AG10803 (cell line): ENCODE results near the gene MEMO1.
A peak's percentile ranks its signal among the peaks of the same experiment; 100 is the strongest.
"Not testable (repeated sequence)": the region's sequence is repeated elsewhere in the genome, so short reads cannot be mapped to it uniquely, and the experiment has no call there.

Source experiments
- DNase-seq: peaks from one replicate; pipeline ENCODE4 v3.0.0; 2010; ENCODE audit warnings: low read depth
- H3K4me3 ChIP-seq: 2 replicates; pipeline ENCODE4 v1.5.1; 2011; ENCODE audit warnings: mild to moderate bottlenecking, low read length, control low read depth
- CTCF ChIP-seq: conservative IDR thresholded peaks from 2 replicates; pipeline ENCODE4 v1.5.1; 2011; ENCODE audit warnings: mild to moderate bottlenecking, low read length, control low read depth, inconsistent platforms

MEMO1 gene

DNA sequence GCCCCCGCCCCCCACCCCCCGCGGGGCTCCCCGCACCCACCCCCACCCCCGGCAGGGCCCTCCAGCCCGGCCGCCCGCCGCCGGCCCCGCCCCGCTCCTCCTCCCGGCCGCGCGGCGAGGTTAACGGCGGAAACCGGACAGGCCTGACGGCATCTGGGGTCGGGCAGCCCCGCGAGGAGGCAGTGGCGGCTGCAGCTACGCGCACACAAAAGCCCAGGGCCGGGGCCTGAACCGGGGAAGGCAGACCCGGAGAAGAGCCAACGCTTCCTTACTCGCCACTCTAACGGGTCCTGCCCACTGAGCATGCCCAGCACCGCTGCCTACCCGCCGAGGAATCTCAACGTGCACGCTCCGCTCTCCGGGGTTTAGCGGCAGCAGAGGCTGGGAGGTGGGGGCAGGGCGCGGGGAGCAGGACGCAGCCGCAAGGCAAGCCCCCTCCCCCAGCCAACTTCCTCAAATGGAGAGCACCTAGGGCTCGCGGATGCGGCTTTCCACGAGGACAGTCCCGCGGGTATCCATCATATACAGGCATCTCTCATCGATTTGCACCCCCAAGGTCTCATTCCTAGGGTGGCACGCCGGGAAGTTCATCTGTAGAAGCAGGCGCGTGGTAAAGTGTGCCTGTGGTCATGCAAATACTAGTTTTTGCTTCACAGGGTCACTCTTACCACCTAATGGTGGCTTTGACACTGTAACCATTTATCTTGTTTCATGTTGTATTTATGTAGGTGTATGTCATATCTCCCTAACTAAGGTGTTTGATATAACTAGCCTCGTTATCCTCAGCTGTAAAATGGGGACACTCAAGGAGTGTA, at the start of gene MEMO1:
Gene MEMO1, minus strand, starts transcription at position 339 of the 815 bp plus-strand sequence. CDS start 761 bp downstream, outside the sequence.
- H3K4me3 ChIP-seq: peak within 1 kb of the TSS; percentile 85
- DNase-seq: peak; percentile 94
- TF ChIP-seq CTCF: no peak

DNA sequence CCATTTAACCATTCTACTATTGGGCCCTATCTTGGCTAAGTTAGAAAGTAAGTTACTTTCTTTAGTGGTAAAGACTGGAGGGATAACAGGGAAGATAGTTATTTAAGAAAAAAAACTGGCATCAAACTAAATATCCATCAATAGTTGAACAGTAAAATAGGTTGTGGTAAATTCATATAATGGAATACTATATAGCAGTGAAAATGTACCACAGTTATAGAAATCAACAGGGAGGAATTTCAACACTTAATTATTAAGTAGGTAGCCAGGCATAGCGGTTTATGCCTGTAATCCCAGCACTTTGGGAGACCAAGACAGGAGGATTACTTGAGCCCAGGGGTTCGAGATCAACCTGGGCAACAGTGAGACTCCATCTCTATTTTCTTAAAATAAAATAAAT, 49.5 kb upstream of the MEMO1 start:
- TF ChIP-seq CTCF: no peak
- DNase-seq: no peak
- no peak overlapping the region for H3K4me3 ChIP-seq

DNA sequence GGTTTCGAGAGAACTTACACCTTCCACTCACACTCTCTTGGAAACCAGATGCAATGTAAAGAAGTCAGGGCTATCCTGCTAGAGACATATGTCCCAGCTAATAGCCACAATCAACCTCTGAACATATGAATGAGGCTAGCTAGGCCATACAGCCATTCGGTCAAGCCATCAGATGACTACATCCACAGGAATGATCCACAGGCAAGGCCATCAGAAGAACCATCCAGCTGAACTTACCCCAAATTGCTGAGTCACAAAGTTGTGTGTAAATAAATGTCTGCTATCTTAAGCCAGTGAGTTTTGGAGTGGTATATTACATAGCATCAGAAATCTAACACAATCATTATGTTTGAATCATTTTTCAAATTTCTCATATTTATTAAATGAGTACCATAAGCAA, 47.3 kb upstream of the MEMO1 start:
- no peak for TF ChIP-seq CTCF
- no peak overlapping the region for H3K4me3 ChIP-seq
- peak; percentile 13 for DNase-seq

DNA sequence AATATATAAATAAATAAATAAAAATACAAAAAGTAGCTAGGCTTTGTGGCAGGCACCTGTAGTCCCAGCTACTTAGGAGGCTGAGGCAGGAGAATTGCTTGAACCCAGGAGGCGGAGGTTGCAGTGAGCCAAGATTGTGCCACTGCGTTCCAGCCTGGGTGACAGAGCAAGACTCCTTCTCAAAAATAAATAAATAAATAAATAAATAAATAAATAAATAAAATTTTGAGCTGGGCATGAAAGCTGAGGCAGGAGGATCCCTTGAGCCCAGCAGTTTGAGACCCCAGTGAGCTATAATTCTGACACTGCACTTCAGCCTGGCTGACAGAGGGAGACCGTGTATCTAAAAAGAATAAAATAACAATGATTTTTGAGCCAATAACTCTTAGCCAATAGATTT, 43.8 kb upstream of the MEMO1 start:
- not testable (repeated sequence) for H3K4me3 ChIP-seq, DNase-seq

GRCh38 chr2:32051836-32052439, 41.1 kb upstream of the MEMO1 start:
- DNase-seq: no peak
- no peak for TF ChIP-seq CTCF
- no peak overlapping the region for H3K4me3 ChIP-seq

- H3K4me3 ChIP-seq: no peak overlapping the region
- TF ChIP-seq CTCF: no peak
- DNase-seq: no peak
Measured at GRCh38 chr2:32043561-32043960, 32.8 kb upstream of the MEMO1 start.

GRCh38 chr2:32039447-32040219, 28.8 kb upstream of the MEMO1 start, which contains the start of gene DPY30:
Gene DPY30 (minus strand): TSS chr2:32039805. CDS start chr2:32039456, 349 bp downstream.
- peak within 1 kb of the TSS; percentile 95 for H3K4me3 ChIP-seq
- no peak; the same call in 1 of the 2 replicates for TF ChIP-seq CTCF
- DNase-seq: peak; percentile 93

- DNase-seq: peak; percentile 2
Measured at GRCh38 chr2:32034198-32034887, 23.5 kb upstream of the MEMO1 start.

DNA sequence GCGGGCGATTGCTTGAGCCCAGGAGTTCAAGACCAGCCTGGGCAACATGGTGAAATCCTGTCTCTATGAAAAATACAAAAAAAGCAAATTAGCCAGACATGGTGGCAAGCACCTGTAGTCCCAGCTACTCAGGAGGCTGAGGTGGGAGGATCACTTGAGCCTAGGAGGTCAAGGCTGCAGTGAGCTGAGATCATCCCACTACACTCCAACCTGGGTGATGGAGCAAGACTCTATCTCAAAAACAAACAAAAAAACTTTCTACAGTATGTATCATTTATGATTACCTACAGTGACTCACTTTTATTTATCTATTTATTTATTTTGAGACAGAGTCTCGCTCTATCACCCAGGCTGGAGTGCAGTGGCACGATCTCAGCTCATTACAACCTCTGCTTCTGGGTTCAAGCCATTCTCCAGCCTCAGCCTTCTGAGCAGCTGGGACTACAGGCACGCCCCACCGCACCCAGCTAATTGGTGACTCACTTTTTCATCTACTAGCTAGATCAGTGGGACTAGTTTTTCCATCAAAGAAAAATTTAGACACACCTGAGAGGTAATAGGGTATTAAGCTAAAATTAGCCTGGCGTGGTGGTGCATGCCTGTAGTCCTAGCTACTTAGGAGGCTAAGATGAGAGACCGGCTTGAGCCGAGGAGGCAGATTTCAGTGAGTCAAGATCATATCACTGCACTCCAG, 8.1 kb upstream of the MEMO1 start:
- DNase-seq, H3K4me3 ChIP-seq: not testable (repeated sequence)

More at GRCh38 chr2:32034198-32034887, 23.5 kb upstream of the MEMO1 start:
- H3K4me3 ChIP-seq: not testable (repeated sequence)
